Gastrocnemius medialis (tissue), 4 donors: ENCODE measurements around the gene FGF21.

Experiments used
- CTCF ChIP-seq, 5 experiments: fragments of 450-650 bp in 3 of 5; fragments of 200-600 bp in 2 of 5; sonication (generic) in 2 of 5; IDR thresholded peaks in 4 of 5; conservative IDR thresholded peaks in 1 of 5; 1 replicate in 4 of 5; 2 replicates in 1 of 5; pipeline ENCODE4 v1.5.1; 2016 to 2019; ENCODE audit warnings: antibody characterized with exemption in 5 of 5, mild to moderate bottlenecking in 3 of 5, moderate library complexity in 3 of 5
- POLR2A ChIP-seq, 2 donors: fragments of 450-650 bp; IDR thresholded peaks; one replicate each; pipeline ENCODE4 v1.6.1; 2017; ENCODE audit warnings: antibody characterized with exemption in 2 of 2, mild to moderate bottlenecking in 2 of 2, moderate library complexity in 2 of 2

- TF ChIP-seq POLR2A (IDR thresholded peaks at IDR 0.05): no peak
- no peak for TF ChIP-seq CTCF (IDR thresholded peaks at IDR 0.05 in 4 of 5, conservative IDR thresholded peaks at IDR 0.05 in 1 of 5)
These were observed 13.8 kb downstream of the FGF21 start for GRCh38 chr19:48768994-48769713.
